ENCODE data around the gene RCBTB2.

RCBTB2 gene

GRCh38 chr13:48563626-48564025 lies 30.7 kb upstream of the RCBTB2 start:
- no peak for DNase-seq

GRCh38 chr13:48562296-48563066 lies 29.6 kb upstream of the RCBTB2 start:
- DNase-seq = no peak

DNA sequence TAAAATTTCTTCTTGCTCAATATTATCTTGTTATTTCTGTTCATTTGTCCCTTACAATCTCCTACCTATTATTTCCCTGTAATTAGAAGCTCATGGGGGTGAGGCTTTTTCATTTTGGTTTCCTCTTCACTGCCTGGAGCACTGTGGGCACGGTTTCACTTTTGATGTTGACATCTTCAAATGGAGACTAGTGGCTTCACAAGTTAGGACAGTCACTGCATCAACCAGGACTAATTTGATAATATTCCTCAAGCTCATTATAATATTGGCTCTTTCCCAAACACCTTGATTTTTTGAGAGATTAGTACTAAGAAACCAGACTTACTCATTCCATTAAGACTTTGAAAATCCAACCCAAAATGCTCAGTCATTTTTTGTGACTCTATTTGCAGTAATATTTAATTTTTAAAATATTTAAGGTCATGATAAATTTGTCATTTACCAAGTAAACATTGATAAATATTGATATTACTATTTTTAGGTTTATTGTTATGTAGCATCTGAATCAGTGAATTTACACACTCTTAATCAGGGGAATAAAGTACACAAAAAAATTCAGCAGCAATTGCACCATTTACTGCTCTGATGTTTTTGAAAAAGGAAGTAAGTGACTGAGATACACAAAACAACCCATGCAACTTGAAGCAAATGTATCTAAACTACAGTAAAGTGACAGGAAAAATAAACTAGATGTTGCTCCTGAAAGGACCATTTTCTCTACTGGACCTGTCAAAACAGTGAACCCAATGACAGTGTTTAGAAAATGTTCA lies 28.8 kb upstream of the RCBTB2 start:
- DNase-seq = no peak

- DNase-seq = no peak
Observed at GRCh38 chr13:48560657-48561337, 27.9 kb upstream of the RCBTB2 start.

GRCh38 chr13:48559638-48560320 lies 26.9 kb upstream of the RCBTB2 start:
- no peak for DNase-seq

DNA sequence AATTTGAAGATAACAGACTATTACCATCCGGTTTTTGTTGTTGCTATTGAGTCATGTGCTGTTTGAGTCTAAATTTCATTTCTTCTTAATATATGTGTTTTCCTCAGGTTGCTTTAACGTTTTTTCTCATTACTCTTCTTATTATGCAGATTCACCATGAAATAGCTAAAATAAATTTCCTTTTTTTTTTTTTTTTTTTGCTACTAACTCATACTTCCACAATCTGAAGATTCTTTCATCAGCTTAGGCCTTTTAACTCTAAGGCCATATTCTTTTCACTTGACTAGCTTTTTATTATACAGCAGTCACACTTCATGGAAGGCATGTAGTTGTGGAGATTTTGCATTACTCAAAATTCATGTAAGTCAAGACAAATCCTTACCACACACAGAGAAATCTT lies 23.9 kb upstream of the RCBTB2 start:
- DNase-seq = no peak

DNA sequence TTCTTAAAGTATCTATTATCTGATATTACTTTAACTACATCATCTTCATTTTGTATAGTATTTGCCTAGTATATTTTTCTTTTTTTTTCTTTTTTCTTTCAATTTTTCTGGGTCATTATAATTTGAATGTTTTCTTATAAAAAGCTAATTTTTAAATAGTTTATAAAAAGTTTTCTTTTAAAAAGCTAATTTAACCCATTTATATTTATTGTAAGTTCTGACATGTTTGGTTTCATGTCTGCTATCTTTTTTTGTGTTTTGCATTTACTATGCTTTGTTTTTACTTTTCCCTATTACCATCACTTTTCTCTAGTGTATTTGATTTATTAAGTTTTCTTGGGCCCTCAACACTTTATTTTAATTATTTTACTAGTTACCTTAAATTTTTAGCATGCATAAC lies 22.6 kb upstream of the RCBTB2 start:
- no peak for DNase-seq

DNA sequence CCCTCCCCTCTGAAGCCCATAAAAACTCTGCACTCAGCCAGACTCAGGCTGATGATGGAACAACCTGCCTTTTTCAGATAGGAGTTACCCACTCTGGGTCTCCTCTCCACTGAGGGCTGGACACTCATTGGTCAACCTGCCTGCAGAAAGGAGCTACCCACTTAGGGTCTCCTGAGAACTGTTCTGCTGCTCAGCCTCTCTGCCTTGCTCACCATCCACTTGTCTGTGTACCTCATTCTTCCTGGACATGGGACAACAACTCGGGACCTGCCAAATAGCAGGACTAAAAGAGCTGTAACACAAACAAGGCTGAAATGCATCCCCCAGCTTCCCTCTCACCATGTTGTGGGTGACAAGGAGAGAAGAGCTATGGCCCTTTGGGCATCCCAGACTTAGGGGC lies 18.4 kb upstream of the RCBTB2 start:
- no peak for DNase-seq

- DNase-seq = no peak
Observed at GRCh38 chr13:48549658-48550057, 16.8 kb upstream of the RCBTB2 start.

DNA sequence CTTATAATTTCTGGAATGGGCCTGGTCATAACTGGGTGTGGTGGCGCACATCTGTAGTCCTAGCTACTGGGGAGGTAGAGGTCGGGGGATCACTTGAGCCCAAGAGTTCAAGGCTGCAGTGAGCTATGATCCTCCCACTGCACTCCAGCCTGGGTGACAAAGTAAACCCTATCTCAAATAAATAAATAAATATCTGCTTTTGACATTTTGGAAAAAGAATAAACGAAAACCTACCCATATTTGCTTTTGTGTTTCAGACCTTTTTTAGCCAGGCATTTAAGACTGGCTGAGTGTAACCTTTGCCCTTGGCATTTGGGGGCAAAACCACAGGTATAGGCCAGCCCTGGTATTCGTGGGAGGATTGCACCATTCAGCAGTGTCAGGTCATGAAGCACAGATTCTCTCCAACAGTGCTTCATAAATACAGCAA lies 14.8 kb upstream of the RCBTB2 start:
- no peak for DNase-seq

- DNase-seq = no peak
Observed at GRCh38 chr13:48545608-48546007, 12.7 kb upstream of the RCBTB2 start.

DNA sequence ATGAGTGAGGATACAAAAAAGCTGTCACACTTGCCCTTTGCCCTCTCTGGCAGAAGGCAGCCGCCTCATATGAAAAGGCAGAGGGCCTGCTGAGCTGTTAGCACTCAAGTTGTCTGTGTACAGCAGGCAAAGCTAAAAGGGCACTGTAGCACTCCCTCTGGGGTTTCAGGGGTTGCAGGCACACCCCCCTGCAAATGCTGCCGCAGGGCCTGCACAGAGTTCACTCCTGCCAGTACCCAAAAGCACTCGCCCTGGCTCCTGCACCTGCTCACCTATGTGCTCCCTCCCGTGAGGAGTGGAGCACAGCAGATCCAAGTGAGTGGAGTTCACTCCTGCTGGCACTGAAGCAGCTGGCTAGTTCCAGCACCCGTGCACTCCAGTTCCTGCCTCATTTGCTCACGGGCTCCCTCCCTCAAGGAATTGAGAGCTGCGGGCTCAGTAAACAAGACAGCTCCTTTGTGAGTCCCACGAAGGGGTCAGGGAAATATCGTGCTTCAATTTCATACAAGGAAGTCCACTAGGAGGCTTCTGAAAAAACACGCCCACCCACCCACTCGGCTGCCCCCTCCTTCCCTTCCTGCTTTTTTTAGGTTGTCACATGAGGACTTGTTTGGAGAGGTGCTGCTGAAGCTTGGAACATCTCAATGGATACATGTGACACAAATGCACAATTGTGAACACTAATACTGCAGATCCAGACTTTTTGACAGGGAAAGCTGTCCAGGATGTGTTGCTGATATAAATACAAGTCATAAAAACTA lies 9.9 kb upstream of the RCBTB2 start:
- no peak for DNase-seq

- DNase-seq = no peak
Observed at GRCh38 chr13:48542138-48542537, 9.3 kb upstream of the RCBTB2 start.

DNA sequence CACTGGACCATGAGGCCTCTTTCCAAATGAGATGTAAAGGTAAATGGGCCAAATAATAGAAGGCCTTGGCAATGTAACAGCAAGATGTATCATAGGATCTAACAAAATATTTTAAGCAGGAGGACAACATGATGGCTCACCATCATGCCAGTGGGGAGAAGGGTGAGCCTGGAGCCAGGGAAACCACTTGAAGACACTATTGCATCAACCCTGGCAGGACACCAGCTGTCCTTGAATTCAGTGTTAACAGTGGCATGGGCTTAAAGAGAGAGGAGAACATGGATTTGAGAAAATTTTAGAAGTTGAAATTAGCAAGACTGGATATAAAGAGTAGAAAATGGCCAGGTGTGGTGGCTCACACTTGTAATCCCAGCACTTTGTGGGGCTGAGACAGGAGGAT lies 6.7 kb upstream of the RCBTB2 start:
- DNase-seq = no peak

DNA sequence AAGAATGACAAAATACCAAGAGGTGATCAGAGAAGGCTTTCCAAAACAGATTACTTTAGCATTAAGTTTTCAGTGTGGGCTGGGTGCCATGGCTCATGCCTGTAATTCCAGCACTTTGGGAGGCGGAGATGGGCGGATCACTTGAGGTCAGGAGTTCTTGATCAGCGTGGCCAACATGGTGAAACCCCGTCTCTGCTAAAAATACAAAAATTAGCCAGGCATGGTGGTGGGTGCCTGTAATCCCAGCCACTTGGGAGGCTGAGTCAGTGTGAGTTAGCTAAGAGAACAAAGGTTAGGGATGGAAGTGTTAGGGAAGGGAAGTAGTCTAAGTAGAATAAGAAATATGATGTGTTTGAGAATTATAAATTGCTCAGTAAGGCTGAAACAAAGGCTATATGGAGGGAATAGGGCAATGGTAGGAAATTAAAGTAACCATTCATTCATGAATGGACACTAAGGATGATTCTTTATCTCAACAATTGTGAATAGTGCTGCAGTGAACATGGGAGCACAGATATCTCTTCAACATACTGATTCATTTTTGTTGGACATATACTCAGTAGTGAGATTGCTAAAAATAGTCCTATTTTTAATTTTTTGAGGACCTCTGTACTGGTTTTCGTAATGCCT lies 3.9 kb upstream of the RCBTB2 start:
- no peak for DNase-seq

- DNase-seq = no peak
Observed at GRCh38 chr13:48535766-48536165, 2.9 kb upstream of the RCBTB2 start.

DNA sequence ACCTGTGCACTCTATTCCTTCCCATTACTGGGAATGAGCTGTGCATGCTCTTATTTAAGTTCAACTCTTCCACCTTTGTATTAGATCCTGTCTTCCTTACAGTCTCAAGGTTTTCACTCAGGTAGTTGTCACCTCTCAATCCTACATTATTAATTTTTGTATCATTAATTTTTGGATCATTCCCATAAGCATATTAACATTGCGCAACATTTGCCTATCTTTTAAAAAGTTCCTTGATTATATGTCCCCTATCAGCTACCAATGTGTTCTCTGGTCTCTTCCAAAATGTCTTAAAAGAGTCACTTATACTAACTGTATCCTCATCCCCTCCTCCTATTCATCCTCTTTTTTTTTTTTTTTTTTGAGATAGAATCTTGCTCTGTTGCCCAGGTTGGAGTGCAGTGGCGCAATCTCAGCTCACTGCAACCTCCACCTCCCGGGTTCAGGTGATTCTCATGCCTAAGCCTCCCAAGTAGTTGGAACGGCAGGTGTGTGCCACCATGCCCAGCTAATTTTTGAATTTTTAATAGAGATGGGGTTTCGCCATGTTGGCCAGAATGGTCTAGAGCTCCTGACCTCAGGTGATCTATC lies 2.1 kb upstream of the RCBTB2 start:
- DNase-seq = no peak

- no peak for DNase-seq
Observed at GRCh38 chr13:48533961-48534600, 1.2 kb upstream of the RCBTB2 start.

- DNase-seq = peak; percentile 56
Observed at GRCh38 chr13:48532256-48532505, 699 bp downstream of the RCBTB2 start.

DNA sequence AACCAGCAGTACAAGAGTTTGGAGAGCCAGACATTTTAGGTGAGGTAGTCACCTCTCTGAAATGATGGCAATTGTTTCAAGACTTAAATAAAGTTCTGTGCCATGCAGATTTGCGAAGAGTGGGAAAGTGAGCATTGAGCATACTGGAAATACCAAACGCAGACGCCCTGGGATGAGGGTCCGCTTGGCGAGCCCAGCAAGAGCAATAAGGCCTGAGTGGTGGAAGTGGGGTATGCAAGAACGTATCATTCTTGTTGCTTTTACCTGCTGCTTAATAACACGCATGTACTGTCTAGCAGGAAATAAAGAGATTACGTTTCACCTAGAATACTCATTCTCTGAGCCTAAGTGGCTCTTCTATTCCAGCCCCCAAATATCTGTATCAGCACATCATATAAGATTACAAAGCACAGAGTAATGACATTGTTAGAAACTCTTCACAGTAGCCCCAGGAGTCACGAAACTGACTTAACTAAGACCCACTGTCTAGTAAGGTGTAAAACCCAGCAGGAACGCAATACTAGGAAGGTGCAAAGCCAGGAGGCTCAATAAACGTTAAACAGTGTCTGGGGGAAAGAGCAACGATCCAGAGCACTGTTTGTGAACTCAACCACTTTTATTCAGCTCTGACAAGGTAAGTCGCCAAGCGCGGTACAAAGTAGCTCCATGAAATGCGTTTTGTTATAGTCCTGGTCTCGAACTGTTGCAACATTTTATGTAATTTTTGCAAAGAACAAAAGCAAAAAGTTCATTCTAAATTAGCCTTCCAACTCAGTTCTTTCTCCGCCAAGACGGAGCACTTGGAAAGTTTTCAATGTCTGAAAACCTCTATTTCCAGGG lies 1.2 kb downstream of the RCBTB2 start:
- DNase-seq = no peak
